GM12865 (cell line): ENCODE results near the gene IP6K1.

Experiments used
- DNase-seq: peaks from one replicate; pipeline ENCODE4 v3.0.0; 2010; ENCODE audit warnings: low read depth
- H3K4me3 ChIP-seq: 2 replicates; pipeline ENCODE4 v1.5.1; 2011; ENCODE audit warnings: mild to moderate bottlenecking, low read depth, low read length, control low read depth
- CTCF ChIP-seq: IDR thresholded peaks from 2 replicates; pipeline ENCODE4 v1.5.1; 2011; ENCODE audit warnings: low read length, control low read depth, low read depth, inconsistent platforms; ENCODE audit not compliant: insufficient read depth; ENCODE audit errors: missing control alignments

Gene IP6K1

GRCh38 chr3:49794431-49794830 is 8.1 kb upstream of the IP6K1 start:
- no peak for TF ChIP-seq CTCF
- DNase-seq, result no peak
- H3K4me3 ChIP-seq, result no peak overlapping the region

DNA sequence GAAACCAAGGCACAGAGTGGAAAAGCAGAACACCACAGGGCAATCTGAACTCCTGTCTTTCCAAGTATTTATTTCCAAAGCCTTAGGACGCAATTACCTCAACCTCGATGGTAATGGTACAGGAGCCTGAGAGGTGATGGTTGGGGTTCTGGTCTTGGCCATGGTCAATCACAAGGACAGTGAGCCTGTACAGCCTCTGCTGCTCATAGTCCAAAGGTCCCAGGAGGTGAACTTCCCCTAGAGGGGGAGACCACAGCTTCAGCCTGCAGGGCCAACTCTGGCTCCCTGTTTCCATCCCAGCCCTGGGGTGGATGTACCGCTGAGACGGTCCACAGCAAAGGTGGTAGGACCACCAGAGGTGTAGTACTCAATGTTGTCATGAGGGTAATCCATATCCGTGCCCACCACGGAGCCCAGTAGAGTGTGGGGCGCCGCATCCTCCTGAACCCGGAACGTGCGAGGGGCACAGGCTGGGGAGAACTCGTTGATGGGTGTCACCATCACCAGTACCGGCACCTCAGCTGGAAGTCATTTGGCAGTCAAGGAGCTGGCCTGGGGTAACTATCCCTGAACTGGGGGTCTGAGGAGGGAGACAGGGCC is 7.2 kb upstream of the IP6K1 start:
- DNase-seq, result no peak
- no peak overlapping the region for H3K4me3 ChIP-seq
- no peak for TF ChIP-seq CTCF

DNA sequence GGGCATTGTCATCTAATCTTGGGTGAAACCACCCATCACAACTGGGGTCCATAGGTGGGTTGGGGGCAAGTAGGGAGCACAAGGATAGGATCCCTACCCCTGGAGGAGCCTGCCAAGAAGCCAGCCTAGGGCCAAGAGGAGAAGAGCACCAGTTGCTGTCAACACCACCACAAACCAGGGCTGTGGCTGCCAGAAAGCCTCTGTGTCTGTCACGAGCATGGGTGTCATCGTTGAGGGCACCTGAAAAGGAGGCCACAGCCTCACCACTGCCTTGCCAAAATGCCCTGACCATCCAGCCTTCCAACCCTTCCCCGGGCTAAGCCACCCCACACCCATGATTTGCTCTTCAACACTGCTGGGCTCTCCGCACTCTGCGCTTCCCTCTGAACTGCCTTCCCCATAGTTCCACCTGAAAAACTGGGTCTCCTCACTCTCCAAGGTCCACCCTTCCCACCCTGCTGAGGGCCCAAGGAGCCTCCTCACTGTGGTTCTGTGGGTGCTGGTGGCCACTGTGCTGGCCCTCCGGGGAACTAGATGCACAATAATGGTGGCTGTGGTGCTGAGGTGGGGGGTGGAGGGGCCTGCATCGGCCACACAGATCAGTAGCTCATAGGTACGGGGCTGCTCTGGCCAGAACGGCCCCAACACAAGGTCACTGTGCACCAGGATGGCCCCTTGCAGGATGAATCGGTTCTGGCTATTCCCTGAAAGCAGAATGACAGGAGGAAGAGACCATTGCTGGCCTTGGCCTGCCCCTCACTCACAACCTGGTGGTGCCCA is 6.2 kb upstream of the IP6K1 start:
- DNase-seq, result no peak
- TF ChIP-seq CTCF, result no peak
- H3K4me3 ChIP-seq, result no peak overlapping the region

DNA sequence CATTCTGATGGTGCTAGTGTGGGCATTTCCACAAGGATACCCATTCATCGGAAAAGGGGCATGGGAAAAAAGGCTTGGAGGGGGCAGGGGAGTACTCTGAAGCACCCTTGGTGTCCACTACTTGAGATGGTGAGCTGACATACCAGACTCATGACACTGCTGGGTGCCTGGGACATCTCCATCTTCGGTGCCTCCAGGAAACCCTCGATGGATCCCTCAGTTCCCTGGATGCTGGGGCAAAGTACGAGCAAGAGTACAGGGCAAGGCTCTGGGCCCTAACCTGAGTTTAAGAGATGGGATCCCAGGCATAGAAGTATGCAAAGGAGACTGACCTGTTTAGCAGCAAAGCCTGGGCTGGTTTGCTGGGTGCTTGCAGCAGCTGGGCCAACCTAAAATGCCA is 5.2 kb upstream of the IP6K1 start:
- no peak overlapping the region for H3K4me3 ChIP-seq
- no peak for DNase-seq
- no peak for TF ChIP-seq CTCF

GRCh38 chr3:49790626-49791411 is 4.5 kb upstream of the IP6K1 start:
- TF ChIP-seq CTCF, result no peak
- no peak for DNase-seq
- H3K4me3 ChIP-seq, result no peak overlapping the region

DNA sequence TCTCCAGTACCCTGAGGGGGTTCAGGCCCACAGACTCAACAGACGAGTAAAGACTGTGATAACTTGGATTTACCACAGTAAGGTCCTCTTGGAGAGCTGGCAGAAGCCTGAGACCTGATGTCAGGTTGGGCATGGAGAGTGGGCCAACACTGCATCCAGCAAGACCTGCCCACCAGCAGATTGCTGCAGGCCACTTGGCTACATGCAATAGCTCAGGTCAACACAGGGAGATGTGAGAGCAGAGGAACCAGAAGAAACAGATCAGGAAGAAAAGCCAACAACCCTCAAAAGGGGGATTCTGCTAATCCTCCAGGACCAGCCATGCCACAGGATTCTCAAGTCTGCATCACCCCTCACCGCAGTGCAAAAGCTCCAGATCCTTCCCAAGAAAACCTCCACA is 1.7 kb upstream of the IP6K1 start:
- no peak overlapping the region for H3K4me3 ChIP-seq
- no peak for TF ChIP-seq CTCF
- DNase-seq, result no peak
